NB4 (cell line): ENCODE measurements around the gene SPPL2A.
A peak's percentile ranks its signal among the peaks of the same experiment; 100 is the strongest.

Source experiments
- DNase-seq: peaks from one replicate; pipeline ENCODE4 v3.0.0; 2010; ENCODE audit warnings: low read depth
- H3K4me3 ChIP-seq: one replicate; pipeline ENCODE4 v1.5.1; 2011; ENCODE audit warnings: mild to moderate bottlenecking, low read depth, low read length, moderate library complexity
- MAX ChIP-seq: IDR thresholded peaks from 2 replicates; pipeline ENCODE4 v1.6.1; 2011; ENCODE audit warnings: low read depth, low read length
- MYC ChIP-seq: IDR thresholded peaks from 2 replicates; pipeline ENCODE4 v1.6.1; 2011; ENCODE audit warnings: low read depth, low read length
- POLR2A ChIP-seq: IDR thresholded peaks from 2 replicates; pipeline ENCODE4 v1.6.1; 2011; ENCODE audit warnings: mild to moderate bottlenecking; ENCODE audit not compliant: insufficient read length; ENCODE audit errors: extremely low read depth
- TF ChIP-seq, protein P1 (sequence below): IDR thresholded peaks from one replicate; pipeline ENCODE4 v1.5.1; 2012; ENCODE audit warnings: low read depth, low read length

The SPPL2A gene

DNA sequence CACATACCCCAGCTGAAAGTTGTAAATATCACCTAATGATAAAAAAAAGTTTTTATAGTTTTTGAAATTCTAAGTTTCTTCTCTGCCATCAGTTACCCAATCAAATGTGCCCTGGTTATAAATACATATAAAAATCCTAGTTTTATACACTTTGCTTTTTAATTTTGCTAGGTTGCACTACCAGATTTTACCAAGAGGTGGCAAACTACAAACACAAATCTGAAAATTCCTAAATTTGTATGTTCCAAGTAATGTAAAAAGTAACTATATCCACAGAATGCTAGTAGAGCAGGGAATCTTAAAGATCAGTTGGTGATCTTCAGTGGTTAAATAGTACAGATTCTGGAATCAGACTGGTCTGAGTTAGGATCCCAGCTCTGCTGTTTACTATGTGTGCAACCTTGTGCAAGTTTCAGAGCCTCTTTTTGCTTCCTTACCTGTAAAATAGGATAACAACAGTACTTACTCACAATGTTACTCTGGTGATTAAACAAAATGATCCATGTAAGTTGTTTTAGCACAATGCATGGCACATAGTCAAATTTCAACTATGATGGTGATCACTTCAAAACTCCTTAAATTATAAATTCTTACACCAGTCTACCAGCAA, 89.9 kb downstream of the SPPL2A start:
- no peak overlapping the region for H3K4me3 ChIP-seq
- no peak for TF ChIP-seq MAX
- TF ChIP-seq, protein P1, sequence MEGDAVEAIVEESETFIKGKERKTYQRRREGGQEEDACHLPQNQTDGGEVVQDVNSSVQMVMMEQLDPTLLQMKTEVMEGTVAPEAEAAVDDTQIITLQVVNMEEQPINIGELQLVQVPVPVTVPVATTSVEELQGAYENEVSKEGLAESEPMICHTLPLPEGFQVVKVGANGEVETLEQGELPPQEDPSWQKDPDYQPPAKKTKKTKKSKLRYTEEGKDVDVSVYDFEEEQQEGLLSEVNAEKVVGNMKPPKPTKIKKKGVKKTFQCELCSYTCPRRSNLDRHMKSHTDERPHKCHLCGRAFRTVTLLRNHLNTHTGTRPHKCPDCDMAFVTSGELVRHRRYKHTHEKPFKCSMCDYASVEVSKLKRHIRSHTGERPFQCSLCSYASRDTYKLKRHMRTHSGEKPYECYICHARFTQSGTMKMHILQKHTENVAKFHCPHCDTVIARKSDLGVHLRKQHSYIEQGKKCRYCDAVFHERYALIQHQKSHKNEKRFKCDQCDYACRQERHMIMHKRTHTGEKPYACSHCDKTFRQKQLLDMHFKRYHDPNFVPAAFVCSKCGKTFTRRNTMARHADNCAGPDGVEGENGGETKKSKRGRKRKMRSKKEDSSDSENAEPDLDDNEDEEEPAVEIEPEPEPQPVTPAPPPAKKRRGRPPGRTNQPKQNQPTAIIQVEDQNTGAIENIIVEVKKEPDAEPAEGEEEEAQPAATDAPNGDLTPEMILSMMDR = peak; percentile 42
- peak; percentile 35 for DNase-seq

GRCh38 chr15:50670115-50670514, 95.4 kb downstream of the SPPL2A start:
- TF ChIP-seq, protein P1 = no peak
- TF ChIP-seq POLR2A = no peak
- no peak for TF ChIP-seq MYC
- TF ChIP-seq MAX = no peak
- no peak for DNase-seq
- H3K4me3 ChIP-seq = no peak overlapping the region

DNA sequence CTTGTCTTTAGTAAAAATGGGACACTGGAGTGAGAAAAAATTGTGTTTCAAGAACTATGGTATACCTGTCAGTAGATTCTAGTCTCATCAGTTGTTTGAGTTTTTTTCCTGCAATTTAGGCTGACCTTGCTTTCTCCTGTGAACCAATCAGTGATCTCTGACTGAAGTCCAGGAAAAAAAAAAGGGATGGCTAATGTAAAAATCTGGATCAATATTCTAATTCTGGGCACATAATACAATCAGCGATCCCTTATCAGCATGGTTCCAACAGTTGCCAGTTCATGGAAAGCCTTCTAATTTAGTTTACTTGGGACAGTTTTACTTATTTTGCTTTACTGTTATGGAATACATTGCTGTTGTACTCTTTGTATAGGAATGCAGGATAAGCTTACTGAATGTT, 95.9 kb downstream of the SPPL2A start:
- TF ChIP-seq MAX = no peak
- TF ChIP-seq MYC = no peak
- TF ChIP-seq POLR2A = no peak
- TF ChIP-seq, protein P1 = no peak
- DNase-seq = no peak
- H3K4me3 ChIP-seq = no peak overlapping the region

DNA sequence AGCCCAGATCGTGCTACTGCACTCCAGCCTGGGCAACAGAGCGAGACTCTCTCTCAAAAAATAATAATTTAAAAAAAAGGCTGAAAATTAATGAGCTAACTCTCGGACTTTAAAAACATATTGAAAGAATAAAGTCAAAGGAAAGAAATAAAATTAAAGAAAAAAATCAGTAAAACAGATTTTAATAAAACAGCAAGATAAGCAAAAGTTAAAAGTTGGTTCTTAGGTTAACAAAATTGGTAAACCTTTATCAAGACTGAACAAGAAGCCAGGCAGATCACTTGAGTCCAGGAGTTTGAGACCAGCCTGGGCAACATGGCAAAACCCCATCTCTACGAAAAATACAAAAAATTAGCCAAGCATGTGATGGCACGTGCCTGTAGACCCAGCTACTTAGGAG, 99.6 kb downstream of the SPPL2A start:
- DNase-seq = no peak
- TF ChIP-seq POLR2A = no peak
- TF ChIP-seq, protein P1 = no peak
- TF ChIP-seq MYC = no peak
- no peak for TF ChIP-seq MAX

GRCh38 chr15:50655555-50655954, 110.0 kb downstream of the SPPL2A start:
- TF ChIP-seq MAX (no peak), MYC (no peak), POLR2A (no peak)
- TF ChIP-seq, protein P1 = no peak
- DNase-seq = no peak
- H3K4me3 ChIP-seq = no peak overlapping the region

More for the DNA sequence above, 99.6 kb downstream of the SPPL2A start:
- H3K4me3 ChIP-seq = no peak overlapping the region
